Esophagus muscularis mucosa (tissue), 4 donors: ENCODE data around the gene PXMP4.

ENCODE experiments used
- EP300 ChIP-seq: sonication (generic); formaldehyde crosslinking; IDR thresholded peaks from one replicate; pipeline ENCODE4 v1.6.1; 2017; ENCODE audit warnings: antibody characterized with exemption
- POLR2AphosphoS5 ChIP-seq, 2 donors: sonication (generic); formaldehyde crosslinking; IDR thresholded peaks; one replicate each; pipeline ENCODE4 v1.6.1; 2017; ENCODE audit warnings: antibody characterized with exemption in 2 of 2
- TF ChIP-seq, protein P1 (sequence below), 3 experiments: fragments of 200-600 bp in 2 of 3; fragments of 450-650 bp in 1 of 3; sonication (generic) in 2 of 3; IDR thresholded peaks; one replicate each; pipeline ENCODE4 v1.5.1; 2017 to 2019; ENCODE audit warnings: antibody characterized with exemption in 3 of 3, mild to moderate bottlenecking in 2 of 3, moderate library complexity in 1 of 3

DNA sequence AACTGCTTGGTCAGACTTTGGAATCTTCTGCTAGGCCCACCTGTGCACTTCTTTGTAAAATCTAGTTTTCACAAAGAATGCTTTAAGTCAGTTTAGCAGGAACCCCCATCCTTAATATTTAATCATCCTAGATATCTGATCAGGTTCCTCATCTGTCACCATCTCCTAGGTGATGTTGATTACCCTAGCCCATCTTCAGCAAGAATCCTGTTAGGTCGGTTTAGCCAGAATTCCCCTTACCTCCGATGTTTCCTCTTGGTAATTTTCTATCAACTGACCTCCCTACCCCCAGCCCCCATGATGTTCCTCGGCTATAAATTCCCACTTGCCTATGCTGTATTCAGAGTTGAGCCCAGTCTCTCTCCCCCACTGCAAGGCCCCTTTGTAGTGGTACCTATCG is 9.0 kb upstream of the PXMP4 start:
- TF ChIP-seq, protein P1, sequence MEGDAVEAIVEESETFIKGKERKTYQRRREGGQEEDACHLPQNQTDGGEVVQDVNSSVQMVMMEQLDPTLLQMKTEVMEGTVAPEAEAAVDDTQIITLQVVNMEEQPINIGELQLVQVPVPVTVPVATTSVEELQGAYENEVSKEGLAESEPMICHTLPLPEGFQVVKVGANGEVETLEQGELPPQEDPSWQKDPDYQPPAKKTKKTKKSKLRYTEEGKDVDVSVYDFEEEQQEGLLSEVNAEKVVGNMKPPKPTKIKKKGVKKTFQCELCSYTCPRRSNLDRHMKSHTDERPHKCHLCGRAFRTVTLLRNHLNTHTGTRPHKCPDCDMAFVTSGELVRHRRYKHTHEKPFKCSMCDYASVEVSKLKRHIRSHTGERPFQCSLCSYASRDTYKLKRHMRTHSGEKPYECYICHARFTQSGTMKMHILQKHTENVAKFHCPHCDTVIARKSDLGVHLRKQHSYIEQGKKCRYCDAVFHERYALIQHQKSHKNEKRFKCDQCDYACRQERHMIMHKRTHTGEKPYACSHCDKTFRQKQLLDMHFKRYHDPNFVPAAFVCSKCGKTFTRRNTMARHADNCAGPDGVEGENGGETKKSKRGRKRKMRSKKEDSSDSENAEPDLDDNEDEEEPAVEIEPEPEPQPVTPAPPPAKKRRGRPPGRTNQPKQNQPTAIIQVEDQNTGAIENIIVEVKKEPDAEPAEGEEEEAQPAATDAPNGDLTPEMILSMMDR (IDR thresholded peaks at IDR 0.05): no peak
- TF ChIP-seq POLR2AphosphoS5 (IDR thresholded peaks at IDR 0.05): no peak
- no peak for TF ChIP-seq EP300
